ENCODE measurements around the gene ZNF407.

- TF ChIP-seq CTCF (IDR thresholded peaks at IDR 0.05 in 8 of 11, conservative IDR thresholded peaks at IDR 0.05 in 3 of 11) (no peak), POLR2AphosphoS5 (IDR thresholded peaks at IDR 0.05) (peak in 1 of 3 donors; percentile 23), POLR2A (IDR thresholded peaks at IDR 0.05) (no peak)
Observed at GRCh38 chr18:74563999-74564398, 33.7 kb upstream of the ZNF407 start.
